HEK293 (cell line): ENCODE results near the gene HS6ST3.

Source experiments
- CTCF ChIA-PET: fragments of 350-600 bp; formaldehyde crosslinking; extraction: SDS; loops from one replicate; lab custom pipeline; 2021; ENCODE audit warnings: antibody characterized with exemption; lab: Yijun Ruan, JAX
- POLR2A ChIA-PET: fragments of 300-600 bp; formaldehyde crosslinking; extraction: SDS; loops from one replicate; lab custom pipeline; 2020; ENCODE audit warnings: antibody characterized with exemption, inconsistent platforms; lab: Yijun Ruan, JAX
- H3K27ac ChIP-seq: fragments of 200-500 bp; sonication (Bioruptor generic); 2 replicates; pipeline ENCODE4 v1.5.1; 2014; ENCODE audit warnings: low read depth, low read length, control low read depth, inconsistent platforms; ENCODE audit errors: extremely low read depth
- H3K36me3 ChIP-seq, 2 experiments: fragments of 200-500 bp in 1 of 2; sonication (Bioruptor generic) in 1 of 2; 1 replicate in 1 of 2; 2 replicates in 1 of 2; pipeline ENCODE4 v1.5.1; 2014 to 2017; ENCODE audit warnings: inconsistent platforms in 2 of 2, low read length in 2 of 2; ENCODE audit not compliant: control insufficient read depth in 2 of 2, insufficient read depth in 1 of 2
- H3K4me1 ChIP-seq: fragments of 200-500 bp; sonication (Bioruptor generic); 2 replicates; pipeline ENCODE4 v1.5.1; 2014; ENCODE audit warnings: mild to moderate bottlenecking, low read length, inconsistent platforms; ENCODE audit not compliant: control insufficient read depth, insufficient read depth
- H3K4me3 ChIP-seq: 2 replicates; pipeline ENCODE4 v1.5.1; 2011; ENCODE audit warnings: low read depth, mild to moderate bottlenecking, control low read depth, low read length, moderate library complexity
- H3K9me3 ChIP-seq: fragments of 200-500 bp; sonication (Bioruptor generic); 2 replicates; pipeline ENCODE4 v1.5.1; 2014; ENCODE audit warnings: low read depth, low read length, inconsistent platforms; ENCODE audit not compliant: control insufficient read depth, insufficient read depth
- HIC1 ChIP-seq: fragments of 450-650 bp; formaldehyde crosslinking; IDR thresholded peaks from 2 replicates; pipeline ENCODE4 v1.5.1; 2016; ENCODE audit warnings: missing biosample characterization, missing genetic modification characterization
- HOXC10 ChIP-seq: sonication (generic); formaldehyde crosslinking; IDR thresholded peaks from 2 replicates; pipeline ENCODE4 v1.8.1; 2023; ENCODE audit warnings: mild to moderate bottlenecking, missing genetic modification reagents
- KLF7 ChIP-seq: fragments of 450-650 bp; formaldehyde crosslinking; IDR thresholded peaks from 2 replicates; pipeline ENCODE4 v1.5.1; 2016; ENCODE audit warnings: missing biosample characterization, missing genetic modification characterization, borderline replicate concordance
- KLF9 ChIP-seq: fragments of 450-650 bp; formaldehyde crosslinking; IDR thresholded peaks from 2 replicates; pipeline ENCODE4 v1.5.1; 2016; ENCODE audit warnings: missing biosample characterization, missing genetic modification characterization, low read depth
- SCRT1 ChIP-seq: fragments of 450-650 bp; formaldehyde crosslinking; IDR thresholded peaks from 2 replicates; pipeline ENCODE4 v1.5.1; 2016; ENCODE audit warnings: missing biosample characterization, missing genetic modification characterization, borderline replicate concordance
- ZNF19 ChIP-seq: fragments of 450-650 bp; formaldehyde crosslinking; IDR thresholded peaks from 2 replicates; pipeline ENCODE4; 2016; ENCODE audit warnings: missing biosample characterization, missing genetic modification characterization, low read depth
- ZNF514 ChIP-seq: fragments of 450-650 bp; formaldehyde crosslinking; IDR thresholded peaks from 2 replicates; pipeline ENCODE4 v1.5.1; 2016; ENCODE audit warnings: missing biosample characterization, missing genetic modification characterization
- ZNF518A ChIP-seq: fragments of 450-650 bp; formaldehyde crosslinking; conservative IDR thresholded peaks from 2 replicates; pipeline ENCODE4 v1.5.1; 2016; ENCODE audit warnings: low read depth, missing biosample characterization, missing genetic modification characterization
- ZNF548 ChIP-seq: fragments of 450-650 bp; formaldehyde crosslinking; IDR thresholded peaks from 2 replicates; pipeline ENCODE4 v1.5.1; 2016; ENCODE audit warnings: missing biosample characterization, missing genetic modification characterization
- ZNF560 ChIP-seq: fragments of 450-650 bp; formaldehyde crosslinking; IDR thresholded peaks from 2 replicates; pipeline ENCODE4 v1.5.1; 2017; ENCODE audit warnings: missing biosample characterization, missing genetic modification characterization, borderline replicate concordance
- ZNF654 ChIP-seq: fragments of 450-650 bp; formaldehyde crosslinking; IDR thresholded peaks from 2 replicates; pipeline ENCODE4 v1.5.1; 2016; ENCODE audit warnings: low read depth, missing biosample characterization, missing genetic modification characterization
- ZNF677 ChIP-seq: fragments of 450-650 bp; IDR thresholded peaks from 2 replicates; pipeline ENCODE4 v1.5.0; 2018; ENCODE audit warnings: missing biosample characterization, mild to moderate bottlenecking, missing genetic modification characterization, moderate library complexity
- ZNF747 ChIP-seq: fragments of 450-650 bp; formaldehyde crosslinking; IDR thresholded peaks from 2 replicates; pipeline ENCODE4 v1.5.1; 2016; ENCODE audit warnings: missing biosample characterization, missing genetic modification characterization
- ZNF791 ChIP-seq: fragments of 450-650 bp; formaldehyde crosslinking; IDR thresholded peaks from 2 replicates; pipeline ENCODE4 v1.5.1; 2016; ENCODE audit warnings: missing biosample characterization, missing genetic modification characterization
- ZNF843 ChIP-seq: fragments of 450-650 bp; formaldehyde crosslinking; IDR thresholded peaks from 2 replicates; pipeline ENCODE4 v1.5.1; 2016; ENCODE audit warnings: missing biosample characterization, missing genetic modification characterization
- TF ChIP-seq, protein P1 (sequence below): fragments of 450-650 bp; formaldehyde crosslinking; IDR thresholded peaks from 2 replicates; pipeline ENCODE4 v1.5.1; 2016; ENCODE audit warnings: missing biosample characterization, missing genetic modification characterization
- TF ChIP-seq, protein P2 (sequence below): fragments of 450-650 bp; formaldehyde crosslinking; IDR thresholded peaks from 2 replicates; pipeline ENCODE4 v1.5.1; 2016; ENCODE audit warnings: missing biosample characterization, missing genetic modification characterization
- TF ChIP-seq, protein P3 (sequence below): fragments of 450-650 bp; formaldehyde crosslinking; IDR thresholded peaks from 2 replicates; pipeline ENCODE4 v1.5.1; 2016; ENCODE audit warnings: missing biosample characterization, missing genetic modification characterization

Gene HS6ST3

GRCh38 chr13:96377835-96378234 is 287.9 kb downstream of the HS6ST3 start (continued):
- TF ChIP-seq, protein P1, sequence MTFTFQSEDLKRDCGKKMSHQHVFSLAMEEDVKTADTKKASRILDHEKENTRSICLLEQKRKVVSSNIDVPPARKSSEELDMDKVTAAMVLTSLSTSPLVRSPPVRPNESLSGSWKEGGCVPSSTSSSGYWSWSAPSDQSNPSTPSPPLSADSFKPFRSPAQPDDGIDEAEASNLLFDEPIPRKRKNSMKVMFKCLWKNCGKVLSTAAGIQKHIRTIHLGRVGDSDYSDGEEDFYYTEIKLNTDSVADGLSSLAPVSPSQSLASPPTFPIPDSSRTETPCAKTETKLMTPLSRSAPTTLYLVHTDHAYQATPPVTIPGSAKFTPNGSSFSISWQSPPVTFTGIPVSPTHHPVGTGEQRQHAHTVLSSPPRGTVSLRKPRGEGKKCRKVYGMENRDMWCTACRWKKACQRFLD, result no peak
- TF ChIP-seq ZNF518A (tag by site-specific recombination), result no peak
- no peak for TF ChIP-seq KLF7 (tag by site-specific recombination)
- no peak for TF ChIP-seq ZNF514
- TF ChIP-seq, protein P2, sequence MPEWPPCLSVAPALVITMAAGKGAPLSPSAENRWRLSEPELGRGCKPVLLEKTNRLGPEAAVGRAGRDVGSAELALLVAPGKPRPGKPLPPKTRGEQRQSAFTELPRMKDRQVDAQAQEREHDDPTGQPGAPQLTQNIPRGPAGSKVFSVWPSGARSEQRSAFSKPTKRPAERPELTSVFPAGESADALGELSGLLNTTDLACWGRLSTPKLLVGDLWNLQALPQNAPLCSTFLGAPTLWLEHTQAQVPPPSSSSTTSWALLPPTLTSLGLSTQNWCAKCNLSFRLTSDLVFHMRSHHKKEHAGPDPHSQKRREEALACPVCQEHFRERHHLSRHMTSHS, result no peak
- TF ChIP-seq ZNF843 (tag by site-specific recombination), result no peak

- POLR2A ChIA-PET, result no interaction called here
Observed at GRCh38 chr13:96379967-96380366, 290.1 kb downstream of the HS6ST3 start.

More at GRCh38 chr13:96379967-96380366, 290.1 kb downstream of the HS6ST3 start:
- no peak overlapping the region for H3K4me3 ChIP-seq
- no peaks in the 10 kb centered on the region for H3K9me3 ChIP-seq
- TF ChIP-seq, protein P1, result no peak
- TF ChIP-seq ZNF654 (tag by site-specific recombination) (no peak), ZNF560 (tag by site-specific recombination) (no peak), ZNF747 (no peak), ZNF518A (tag by site-specific recombination) (no peak), ZNF791 (no peak), HIC1 (no peak), SCRT1 (no peak), ZNF548 (tag by site-specific recombination) (no peak), HOXC10 (CRISPR knock-in tag) (no peak), KLF9 (tag by site-specific recombination) (no peak), ZNF19 (tag by site-specific recombination) (no peak), ZNF677 (tag by site-specific recombination) (no peak)
- TF ChIP-seq, protein P3, sequence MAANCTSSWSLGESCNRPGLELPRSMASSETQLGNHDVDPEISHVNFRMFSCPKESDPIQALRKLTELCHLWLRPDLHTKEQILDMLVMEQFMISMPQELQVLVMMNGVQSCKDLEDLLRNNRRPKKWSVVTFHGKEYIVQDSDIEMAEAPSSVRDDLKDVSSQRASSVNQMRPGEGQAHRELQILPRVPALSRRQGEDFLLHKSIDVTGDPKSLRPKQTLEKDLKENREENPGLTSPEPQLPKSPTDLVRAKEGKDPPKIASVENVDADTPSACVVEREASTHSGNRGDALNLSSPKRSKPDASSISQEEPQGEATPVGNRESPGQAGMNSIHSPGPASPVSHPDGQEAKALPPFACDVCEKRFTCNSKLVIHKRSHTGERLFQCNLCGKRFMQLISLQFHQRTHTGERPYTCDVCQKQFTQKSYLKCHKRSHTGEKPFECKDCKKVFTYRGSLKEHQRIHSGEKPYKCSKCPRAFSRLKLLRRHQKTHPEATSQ (tag by site-specific recombination), result no peak
- CTCF ChIA-PET, result no interaction called here
- H3K27ac ChIP-seq, result no peak overlapping the region
- no peaks in the 10 kb centered on the region for H3K4me1 ChIP-seq
- H3K36me3 ChIP-seq, result no peaks in the 10 kb centered on the region
